Peyer's patch (tissue), 4 donors: Measurements from ENCODE around the gene IGFBP4. TPM values are rescaled to one million over a fixed set of nuclear protein-coding genes. Genes with fewer than 3 reads are reported as not detected.

Experiments used
- DNase-seq, 3 donors: peaks; one replicate each; pipeline ENCODE4 v3.0.0-alpha.2; 2017 to 2019
- H3K27ac ChIP-seq, 4 donors: fragments of 200-600 bp; sonication (generic); one replicate each; pipeline ENCODE4 v1.5.1; 2016 to 2019
- H3K27me3 ChIP-seq, 2 donors: fragments of 200-600 bp; sonication (generic); one replicate each; pipeline ENCODE4 v1.5.1; 2019
- H3K36me3 ChIP-seq, 3 donors: fragments of 200-600 bp; sonication (generic); one replicate each; pipeline ENCODE4 v1.5.1; 2016 to 2019
- H3K4me1 ChIP-seq, 4 donors: fragments of 200-600 bp; sonication (generic); one replicate each; pipeline ENCODE4 v1.5.1; 2016 to 2019
- H3K4me3 ChIP-seq, 4 donors: fragments of 200-600 bp; sonication (generic); 1 replicate in 3 of 4; 2 replicates in 1 of 4; pipeline ENCODE4 v1.5.1; 2016 to 2019; ENCODE audit warnings: mild to moderate bottlenecking in 1 of 4
- H3K9me3 ChIP-seq, 4 donors: fragments of 200-600 bp; sonication (generic); one replicate each; pipeline ENCODE4 v1.5.1; 2016 to 2019; ENCODE audit warnings: mild to moderate bottlenecking in 1 of 4
- POLR2A ChIP-seq, 2 donors: fragments of 450-650 bp; IDR thresholded peaks; one replicate each; pipeline ENCODE4 v1.5.1; 2017; ENCODE audit warnings: antibody characterized with exemption in 2 of 2, mild to moderate bottlenecking in 2 of 2, moderate library complexity in 2 of 2
- total RNA-seq, 4 donors: library from RNA; depleted of rRNA; stranded (reverse); fragments of >200 nt; gene quantifications; one replicate each; pipeline ENCODE4 v1.1.0, GENCODE V29; 2016
- TF ChIP-seq, protein P1 (sequence below), 6 experiments: fragments of 450-650 bp in 4 of 6; fragments of 200-600 bp in 2 of 6; sonication (generic) in 1 of 6; IDR thresholded peaks; one replicate each; pipeline ENCODE4 v1.5.1; 2017 to 2019; ENCODE audit warnings: antibody characterized with exemption in 6 of 6, mild to moderate bottlenecking in 3 of 6, moderate library complexity in 1 of 6

Gene IGFBP4
- total RNA-seq, 4 donors from 2014 or later: 70.6 to 220 (median 133) TPM

DNA sequence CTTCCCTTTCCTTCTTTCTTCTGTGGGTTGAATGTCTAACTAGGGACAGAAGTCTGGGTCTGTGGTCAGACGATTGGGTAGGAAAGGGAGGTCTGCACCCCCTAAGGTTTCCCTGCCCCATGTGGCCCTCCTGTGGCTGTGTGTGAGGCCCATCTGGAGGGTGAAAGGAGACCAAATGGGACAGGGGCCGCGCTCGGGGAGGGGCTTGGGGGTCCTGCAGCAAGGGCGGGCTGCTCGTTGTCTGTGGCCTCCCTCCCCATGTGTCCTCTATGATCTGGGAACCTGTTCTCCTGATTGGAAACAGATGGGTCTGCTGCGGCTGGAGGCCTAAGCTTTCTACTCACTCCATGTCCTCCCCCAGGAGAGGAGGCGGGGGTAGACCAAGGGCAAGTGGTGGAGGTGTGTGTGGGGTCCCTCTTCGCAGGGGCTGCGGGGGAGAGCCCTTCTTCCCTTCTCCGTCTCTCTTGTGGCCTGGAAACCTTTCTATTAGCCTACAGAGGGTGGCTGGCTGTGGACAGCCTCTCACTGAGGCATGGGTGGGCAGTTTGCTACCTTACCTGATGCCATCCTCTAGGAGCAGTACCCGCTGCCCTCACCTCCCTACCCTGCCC lies 18.6 kb downstream of the IGFBP4 start:
- Histone ChIP-seq H3K4me3 (no peak overlapping the region), H3K27ac (peak overlapping the region in 3 of 4 donors; percentile 20 to 38 (median 25)), H3K9me3 (no peaks in the 10 kb centered on the region), H3K4me1 (peaks cover 0 to 44% (median 2%) of the 10 kb centered on the region in 4 donors), H3K27me3 (no peaks in the 10 kb centered on the region), H3K36me3 (peaks cover 0 to 10% (median 0%) of the 10 kb centered on the region in 3 donors)
- DNase-seq: no peak
- TF ChIP-seq, protein P1, sequence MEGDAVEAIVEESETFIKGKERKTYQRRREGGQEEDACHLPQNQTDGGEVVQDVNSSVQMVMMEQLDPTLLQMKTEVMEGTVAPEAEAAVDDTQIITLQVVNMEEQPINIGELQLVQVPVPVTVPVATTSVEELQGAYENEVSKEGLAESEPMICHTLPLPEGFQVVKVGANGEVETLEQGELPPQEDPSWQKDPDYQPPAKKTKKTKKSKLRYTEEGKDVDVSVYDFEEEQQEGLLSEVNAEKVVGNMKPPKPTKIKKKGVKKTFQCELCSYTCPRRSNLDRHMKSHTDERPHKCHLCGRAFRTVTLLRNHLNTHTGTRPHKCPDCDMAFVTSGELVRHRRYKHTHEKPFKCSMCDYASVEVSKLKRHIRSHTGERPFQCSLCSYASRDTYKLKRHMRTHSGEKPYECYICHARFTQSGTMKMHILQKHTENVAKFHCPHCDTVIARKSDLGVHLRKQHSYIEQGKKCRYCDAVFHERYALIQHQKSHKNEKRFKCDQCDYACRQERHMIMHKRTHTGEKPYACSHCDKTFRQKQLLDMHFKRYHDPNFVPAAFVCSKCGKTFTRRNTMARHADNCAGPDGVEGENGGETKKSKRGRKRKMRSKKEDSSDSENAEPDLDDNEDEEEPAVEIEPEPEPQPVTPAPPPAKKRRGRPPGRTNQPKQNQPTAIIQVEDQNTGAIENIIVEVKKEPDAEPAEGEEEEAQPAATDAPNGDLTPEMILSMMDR (IDR thresholded peaks at IDR 0.05): no peak
- no peak for TF ChIP-seq POLR2A (IDR thresholded peaks at IDR 0.05)

DNA sequence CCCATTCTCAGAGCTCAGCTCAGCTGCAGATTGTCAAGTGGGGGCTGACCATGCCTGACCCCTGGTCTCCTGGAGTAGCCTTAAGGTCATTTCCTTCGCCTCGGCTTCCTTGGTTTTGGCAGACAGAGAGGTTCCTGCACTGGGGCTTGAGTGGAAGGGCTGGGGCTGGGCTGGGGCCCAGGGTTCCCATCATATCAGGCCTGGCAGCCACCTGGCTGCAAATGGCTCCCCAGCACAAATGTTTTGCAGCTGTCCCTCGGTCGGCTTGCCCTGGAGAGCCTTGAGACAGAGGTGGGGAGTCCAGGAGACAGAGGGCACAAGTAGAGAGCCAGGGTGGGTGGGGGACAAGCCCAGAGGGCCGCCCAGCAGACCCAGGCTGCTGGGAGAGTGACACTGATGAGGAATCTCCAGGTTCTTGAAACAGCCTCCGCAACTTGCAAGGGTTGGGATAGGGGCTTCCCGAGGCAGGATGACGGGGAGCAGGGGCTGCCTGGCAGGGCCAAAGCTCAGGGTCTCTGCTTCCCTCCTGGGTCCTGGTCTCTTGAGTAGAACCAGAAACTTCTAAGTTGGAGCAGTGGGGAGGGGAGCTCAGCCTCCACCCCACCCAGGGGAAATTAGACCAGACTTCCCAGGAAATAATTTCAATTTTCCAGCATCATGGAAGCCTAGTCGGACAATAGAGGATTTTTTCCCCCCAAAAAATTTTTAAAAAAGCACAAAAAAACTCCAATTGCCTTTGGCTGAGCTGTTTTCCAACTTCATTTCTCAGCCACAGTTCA lies 19.3 kb downstream of the IGFBP4 start:
- Histone ChIP-seq H3K4me3 (no peak overlapping the region), H3K27ac (peak overlapping the region in 3 of 4 donors; percentile 20 to 38 (median 25)), H3K4me1 (peaks cover 0 to 38% (median 2%) of the 10 kb centered on the region in 4 donors), H3K27me3 (no peaks in the 10 kb centered on the region), H3K9me3 (no peaks in the 10 kb centered on the region), H3K36me3 (peaks cover 0 to 4% (median 0%) of the 10 kb centered on the region in 3 donors)
- no peak for DNase-seq
- TF ChIP-seq, protein P1 (IDR thresholded peaks at IDR 0.05): no peak
- TF ChIP-seq POLR2A (IDR thresholded peaks at IDR 0.05): no peak

DNA sequence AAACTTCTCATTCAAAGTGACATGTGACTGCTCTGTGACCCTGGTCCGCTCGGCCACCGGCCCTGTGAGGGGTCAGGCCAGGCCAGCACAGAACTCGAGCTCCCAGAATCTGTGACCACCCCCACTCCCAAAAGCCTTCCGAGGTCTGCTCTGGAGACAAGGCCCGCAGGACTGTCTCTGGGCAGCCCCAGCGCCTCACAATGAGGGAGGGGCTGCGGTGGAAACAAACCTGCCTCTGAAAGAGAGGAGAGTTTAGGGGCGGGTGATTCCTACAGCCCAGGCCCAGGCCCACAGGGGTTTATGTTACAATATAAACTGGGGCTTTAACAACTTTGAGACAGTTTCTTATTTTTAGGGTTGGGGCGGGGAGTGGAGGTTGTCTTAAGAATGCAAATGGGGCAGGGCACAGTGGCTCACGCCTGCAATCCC lies 19.9 kb downstream of the IGFBP4 start:
- TF ChIP-seq POLR2A (IDR thresholded peaks at IDR 0.05): no peak
- TF ChIP-seq, protein P1 (IDR thresholded peaks at IDR 0.05): no peak
- Histone ChIP-seq H3K4me1 (peaks cover 0 to 32% (median 2%) of the 10 kb centered on the region in 4 donors), H3K36me3 (no peaks in the 10 kb centered on the region), H3K9me3 (no peaks in the 10 kb centered on the region), H3K4me3 (no peak overlapping the region), H3K27ac (peak overlapping the region in 1 of 4 donors; percentile 20), H3K27me3 (no peaks in the 10 kb centered on the region)
- no peak for DNase-seq

DNA sequence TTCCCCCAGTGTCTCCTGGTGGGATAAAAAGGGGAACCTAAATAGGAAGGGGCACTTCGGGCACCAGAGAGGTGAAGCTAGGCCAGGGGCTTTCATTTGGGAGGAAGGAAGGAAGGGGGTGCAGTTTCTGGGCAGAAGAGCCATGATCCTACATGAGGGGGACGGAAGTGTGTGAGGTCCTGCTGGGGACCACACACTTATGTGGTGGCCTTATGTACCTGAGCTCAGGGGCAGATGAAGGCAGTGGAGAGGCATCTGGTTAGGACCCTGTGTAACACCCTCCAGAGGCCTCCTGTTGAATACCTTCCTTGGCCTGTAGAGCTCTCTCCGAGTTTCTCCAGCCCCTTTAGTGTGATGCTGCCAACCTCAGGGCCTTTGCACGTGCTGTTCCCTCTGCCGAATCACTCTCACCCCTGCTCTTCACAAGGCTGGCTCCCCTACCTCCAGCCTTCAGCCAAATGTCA lies 21.2 kb downstream of the IGFBP4 start:
- no peaks in the 10 kb centered on the region for H3K27me3 ChIP-seq
- DNase-seq: no peak
- no peak overlapping the region for H3K4me3 ChIP-seq
- no peaks in the 10 kb centered on the region for H3K9me3 ChIP-seq
- TF ChIP-seq, protein P1 (IDR thresholded peaks at IDR 0.05): no peak
- no peak for TF ChIP-seq POLR2A (IDR thresholded peaks at IDR 0.05)
- no peak overlapping the region for H3K27ac ChIP-seq
- H3K36me3 ChIP-seq: no peaks in the 10 kb centered on the region
- peaks cover 0 to 25% (median 2%) of the 10 kb centered on the region in 4 donors for H3K4me1 ChIP-seq

DNA sequence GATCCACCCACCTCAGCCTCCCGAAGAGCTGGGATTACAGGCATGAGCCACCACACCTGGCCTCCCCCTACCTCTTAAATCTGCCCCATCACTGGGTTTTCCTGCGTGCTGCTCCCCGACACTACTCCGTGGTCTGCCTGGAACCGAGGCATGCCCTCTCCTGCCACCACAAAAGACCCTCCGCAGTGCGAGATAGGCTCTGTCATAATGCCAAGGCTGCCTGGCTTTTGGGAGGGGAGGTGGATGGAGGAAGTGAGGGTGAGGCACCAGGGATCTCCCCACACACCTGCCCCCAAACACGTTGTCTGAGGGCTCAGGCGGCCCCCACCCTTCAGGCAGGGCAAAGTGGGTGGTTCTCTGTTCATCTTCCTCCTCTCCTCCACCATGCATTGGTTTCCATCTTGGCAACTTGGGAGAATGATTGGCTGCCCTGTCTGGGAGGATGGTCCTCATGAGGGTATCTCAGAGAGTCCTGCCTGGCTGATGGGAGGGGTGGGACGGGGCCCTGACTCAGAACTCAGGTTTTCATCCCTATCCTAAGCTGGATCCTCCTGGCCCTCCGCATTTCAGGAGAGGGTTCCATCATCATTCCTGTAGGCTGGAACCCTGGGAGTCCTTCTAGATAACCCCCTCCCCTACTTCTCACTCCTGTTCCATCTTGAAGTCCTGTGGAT lies 23.2 kb downstream of the IGFBP4 start:
- no peaks in the 10 kb centered on the region for H3K9me3 ChIP-seq
- no peak for TF ChIP-seq POLR2A (IDR thresholded peaks at IDR 0.05)
- no peaks in the 10 kb centered on the region for H3K36me3 ChIP-seq
- DNase-seq: no peak
- no peak overlapping the region for H3K4me3 ChIP-seq
- H3K4me1 ChIP-seq: peaks cover 0 to 16% (median 2%) of the 10 kb centered on the region in 4 donors
- H3K27me3 ChIP-seq: no peaks in the 10 kb centered on the region
- no peak overlapping the region for H3K27ac ChIP-seq
